HL-60 (cell line): Measurements from ENCODE around the gene PRCC.

ENCODE experiments used
- DNase-seq, 2 experiments: peaks; one replicate each; pipeline ENCODE4 v3.0.0-alpha.2; 2010 to 2020; ENCODE audit warnings: low read depth in 1 of 2, low spot score in 1 of 2
- H3K27ac ChIP-seq: fragments of 250-450 bp; sonication (Bioruptor Pico); replicated peaks from 2 replicates; pipeline ENCODE4 v1.5.1; 2020; ENCODE audit warnings: mild to moderate bottlenecking, moderate library complexity
- H3K27me3 ChIP-seq: fragments of 250-450 bp; sonication (Bioruptor Pico); 2 replicates; pipeline ENCODE4 v1.5.1; 2021; ENCODE audit warnings: mild to moderate bottlenecking, moderate library complexity; ENCODE audit not compliant: insufficient read depth, poor library complexity, severe bottlenecking
- H3K4me3 ChIP-seq: replicated peaks from 2 replicates; pipeline ENCODE4 v1.5.1; 2011; ENCODE audit warnings: mild to moderate bottlenecking, control low read depth, low read length; ENCODE audit not compliant: insufficient read depth
- GABPA ChIP-seq: IDR thresholded peaks from 2 replicates; pipeline ENCODE4 v1.6.1; 2012; ENCODE audit warnings: low read depth
- POLR2AphosphoS5 ChIP-seq: IDR thresholded peaks from 2 replicates; pipeline ENCODE4 v1.6.1; 2012; ENCODE audit warnings: low read depth
- SPI1 ChIP-seq: IDR thresholded peaks from 2 replicates; pipeline ENCODE4 v1.6.1; 2012; ENCODE audit warnings: low read depth, mild to moderate bottlenecking, borderline replicate concordance
- TF ChIP-seq, protein P1 (sequence below): IDR thresholded peaks from 2 replicates; pipeline ENCODE4 v1.6.1; 2012; ENCODE audit warnings: low read depth; ENCODE audit not compliant: insufficient replicate concordance
- TF ChIP-seq, protein P2 (sequence below): IDR thresholded peaks from one replicate; pipeline ENCODE4 v1.5.1; 2011; ENCODE audit warnings: low read length, control low read depth, inconsistent platforms; ENCODE audit not compliant: insufficient read depth

PRCC gene

GRCh38 chr1:156749419-156750118, 17.8 kb upstream of the PRCC start:
- Histone ChIP-seq H3K27ac (peak overlapping the region; percentile 99), H3K27me3 (no peaks in the 10 kb centered on the region), H3K4me3 (peak overlapping the region; percentile 75)
- peak in 1 of 2 experiments; percentile 76 for DNase-seq
- no peak; the same call in 1 of the 2 replicates for TF ChIP-seq POLR2AphosphoS5
- TF ChIP-seq, protein P1, sequence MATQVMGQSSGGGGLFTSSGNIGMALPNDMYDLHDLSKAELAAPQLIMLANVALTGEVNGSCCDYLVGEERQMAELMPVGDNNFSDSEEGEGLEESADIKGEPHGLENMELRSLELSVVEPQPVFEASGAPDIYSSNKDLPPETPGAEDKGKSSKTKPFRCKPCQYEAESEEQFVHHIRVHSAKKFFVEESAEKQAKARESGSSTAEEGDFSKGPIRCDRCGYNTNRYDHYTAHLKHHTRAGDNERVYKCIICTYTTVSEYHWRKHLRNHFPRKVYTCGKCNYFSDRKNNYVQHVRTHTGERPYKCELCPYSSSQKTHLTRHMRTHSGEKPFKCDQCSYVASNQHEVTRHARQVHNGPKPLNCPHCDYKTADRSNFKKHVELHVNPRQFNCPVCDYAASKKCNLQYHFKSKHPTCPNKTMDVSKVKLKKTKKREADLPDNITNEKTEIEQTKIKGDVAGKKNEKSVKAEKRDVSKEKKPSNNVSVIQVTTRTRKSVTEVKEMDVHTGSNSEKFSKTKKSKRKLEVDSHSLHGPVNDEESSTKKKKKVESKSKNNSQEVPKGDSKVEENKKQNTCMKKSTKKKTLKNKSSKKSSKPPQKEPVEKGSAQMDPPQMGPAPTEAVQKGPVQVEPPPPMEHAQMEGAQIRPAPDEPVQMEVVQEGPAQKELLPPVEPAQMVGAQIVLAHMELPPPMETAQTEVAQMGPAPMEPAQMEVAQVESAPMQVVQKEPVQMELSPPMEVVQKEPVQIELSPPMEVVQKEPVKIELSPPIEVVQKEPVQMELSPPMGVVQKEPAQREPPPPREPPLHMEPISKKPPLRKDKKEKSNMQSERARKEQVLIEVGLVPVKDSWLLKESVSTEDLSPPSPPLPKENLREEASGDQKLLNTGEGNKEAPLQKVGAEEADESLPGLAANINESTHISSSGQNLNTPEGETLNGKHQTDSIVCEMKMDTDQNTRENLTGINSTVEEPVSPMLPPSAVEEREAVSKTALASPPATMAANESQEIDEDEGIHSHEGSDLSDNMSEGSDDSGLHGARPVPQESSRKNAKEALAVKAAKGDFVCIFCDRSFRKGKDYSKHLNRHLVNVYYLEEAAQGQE, result no peak
- TF ChIP-seq, protein P2, sequence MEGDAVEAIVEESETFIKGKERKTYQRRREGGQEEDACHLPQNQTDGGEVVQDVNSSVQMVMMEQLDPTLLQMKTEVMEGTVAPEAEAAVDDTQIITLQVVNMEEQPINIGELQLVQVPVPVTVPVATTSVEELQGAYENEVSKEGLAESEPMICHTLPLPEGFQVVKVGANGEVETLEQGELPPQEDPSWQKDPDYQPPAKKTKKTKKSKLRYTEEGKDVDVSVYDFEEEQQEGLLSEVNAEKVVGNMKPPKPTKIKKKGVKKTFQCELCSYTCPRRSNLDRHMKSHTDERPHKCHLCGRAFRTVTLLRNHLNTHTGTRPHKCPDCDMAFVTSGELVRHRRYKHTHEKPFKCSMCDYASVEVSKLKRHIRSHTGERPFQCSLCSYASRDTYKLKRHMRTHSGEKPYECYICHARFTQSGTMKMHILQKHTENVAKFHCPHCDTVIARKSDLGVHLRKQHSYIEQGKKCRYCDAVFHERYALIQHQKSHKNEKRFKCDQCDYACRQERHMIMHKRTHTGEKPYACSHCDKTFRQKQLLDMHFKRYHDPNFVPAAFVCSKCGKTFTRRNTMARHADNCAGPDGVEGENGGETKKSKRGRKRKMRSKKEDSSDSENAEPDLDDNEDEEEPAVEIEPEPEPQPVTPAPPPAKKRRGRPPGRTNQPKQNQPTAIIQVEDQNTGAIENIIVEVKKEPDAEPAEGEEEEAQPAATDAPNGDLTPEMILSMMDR, result no peak
- no peak for TF ChIP-seq GABPA
- no peak for TF ChIP-seq SPI1

DNA sequence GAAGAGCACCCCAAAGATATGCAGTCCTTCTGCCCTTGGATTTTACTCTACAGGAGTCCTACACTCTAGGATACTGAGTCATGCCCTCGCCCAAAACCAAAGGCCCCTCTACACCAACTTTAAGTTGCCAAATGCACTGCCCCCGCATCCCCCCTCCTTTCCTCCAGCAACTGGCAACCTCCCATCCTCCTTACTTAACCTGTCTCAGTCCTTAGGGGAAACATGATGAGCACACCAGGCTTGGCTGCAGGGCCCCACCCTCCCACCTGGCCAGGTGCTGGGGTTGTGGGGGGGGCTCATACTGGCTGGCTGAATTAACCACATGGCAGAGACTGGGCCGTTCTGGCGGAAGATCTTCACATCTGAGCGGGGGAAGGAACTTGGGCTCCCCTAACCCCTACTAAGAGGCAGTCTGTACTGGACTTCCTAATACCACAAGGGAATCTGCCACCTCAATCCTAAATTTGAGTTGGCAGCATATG, 17.1 kb upstream of the PRCC start:
- H3K27ac ChIP-seq, result peak overlapping the region; percentile 99
- peak overlapping the region; percentile 75 for H3K4me3 ChIP-seq
- peak; percentile 67 to 78 for DNase-seq
- no peaks in the 10 kb centered on the region for H3K27me3 ChIP-seq
- TF ChIP-seq SPI1 (0 out of 2 replicates have a peak, but pooled peaks have one; percentile 17), GABPA (no peak), POLR2AphosphoS5 (no peak; the same call in 1 of the 2 replicates)

GRCh38 chr1:156750711-156751450, 16.5 kb upstream of the PRCC start:
- DNase-seq, result peak in 1 of 2 experiments; percentile 67
- TF ChIP-seq, protein P2, result no peak
- no peak for TF ChIP-seq SPI1

GRCh38 chr1:156751451-156751756, 15.9 kb upstream of the PRCC start, which contains the start of gene HDGF:
HDGF (minus strand) TSS chr1:156751675; CDS start chr1:156751429, 246 bp downstream.
- no peak for DNase-seq
- Histone ChIP-seq H3K27ac (peak within 1 kb of the TSS; percentile 99), H3K27me3 (no peaks in the 10 kb centered on the region), H3K4me3 (peak within 1 kb of the TSS; percentile 75)
- TF ChIP-seq POLR2AphosphoS5 (no peak), GABPA (no peak), SPI1 (no peak)
- TF ChIP-seq, protein P1, result no peak
- TF ChIP-seq, protein P2, result no peak

More at GRCh38 chr1:156750711-156751450, 16.5 kb upstream of the PRCC start:
- H3K27ac ChIP-seq, result peak overlapping the region; percentile 99
- H3K4me3 ChIP-seq, result peak overlapping the region; percentile 75
- no peaks in the 10 kb centered on the region for H3K27me3 ChIP-seq
